Natural killer cell (primary cell): Measurements from ENCODE around the gene SLC25A11. TPM values are rescaled to one million over a fixed set of nuclear protein-coding genes. Genes with fewer than 3 reads are reported as not detected.

Experiments
- ATAC-seq, 3 donors: fragments of 150-1000 bp in 2 of 3; fragments of 200-7000 bp in 1 of 3; cut with Tn5 transposase; 1 replicate in 1 of 3; 2 replicates in 2 of 3; pipeline ENCODE4 v1.10.0; 2021; ENCODE audit warnings: mild to moderate bottlenecking in 2 of 3, moderate library complexity in 2 of 3
- DNase-seq, 2 donors: peaks; one replicate each; pipeline versions ENCODE4 v3.0.0 to v3.0.0-alpha.2; 2013 to 2021; ENCODE audit warnings: mixed read lengths in 1 of 2
- H3K27ac ChIP-seq: one replicate; pipeline ENCODE4 v1.5.1; 2013; ENCODE audit warnings: mild to moderate bottlenecking, low read length
- H3K27me3 ChIP-seq: one replicate; pipeline ENCODE4 v1.6.1; 2013; ENCODE audit warnings: low read length; ENCODE audit not compliant: control insufficient read depth, insufficient read depth
- H3K36me3 ChIP-seq: one replicate; pipeline ENCODE4 v1.6.1; 2013; ENCODE audit warnings: low read length; ENCODE audit not compliant: control insufficient read depth, insufficient read depth
- H3K4me1 ChIP-seq: one replicate; pipeline ENCODE4 v1.6.1; 2013; ENCODE audit warnings: low read length; ENCODE audit not compliant: control insufficient read depth, insufficient read depth
- H3K4me3 ChIP-seq: one replicate; pipeline ENCODE4 v1.5.1; 2013; ENCODE audit warnings: low read length
- H3K9me3 ChIP-seq: one replicate; pipeline ENCODE4 v1.6.1; 2013; ENCODE audit warnings: low read length; ENCODE audit not compliant: control insufficient read depth, insufficient read depth
- H3K27ac Mint-ChIP-seq, 2 donors: one replicate each; pipeline ENCODE4 v1.8.0; 2022; ENCODE audit warnings: mild to moderate bottlenecking in 2 of 2, mixed read lengths in 2 of 2, moderate library complexity in 1 of 2
- H3K27me3 Mint-ChIP-seq, 2 donors: one replicate each; pipeline ENCODE4 v1.8.0; 2022; ENCODE audit warnings: low read depth in 2 of 2, mixed read lengths in 2 of 2
- H3K36me3 Mint-ChIP-seq: one replicate; pipeline ENCODE4 v1.8.0; 2022; ENCODE audit warnings: mixed read lengths
- H3K4me1 Mint-ChIP-seq, 2 donors: one replicate each; pipeline ENCODE4 v1.8.0; 2022; ENCODE audit warnings: mixed read lengths in 2 of 2
- H3K4me3 Mint-ChIP-seq: one replicate; pipeline ENCODE4 v1.8.0; 2022; ENCODE audit warnings: mild to moderate bottlenecking, moderate library complexity, mixed read lengths
- H3K9me3 Mint-ChIP-seq, 2 donors: one replicate each; pipeline ENCODE4 v1.8.0; 2022; ENCODE audit warnings: mixed read lengths in 2 of 2
- WGBS: methylation state at CpG from one replicate; pipeline ENCODE4 v1.1.7; 2013; ENCODE audit warnings: missing lambda C conversion rate; ENCODE audit not compliant: insufficient coverage; 5-methylcytosine and 5-hydroxymethylcytosine counted together
- intact Hi-C: fragments of 100-400 bp; cut with micrococcal nuclease; formaldehyde crosslinking; loops from one replicate; pipeline ENCODE4 v1.14.2; 2022
- total RNA-seq, 4 donors: library from RNA; stranded (reverse); fragments of 120-200 nt in 1 of 4; gene quantifications; one replicate each; pipeline versions ENCODE4 v1.2.3 to v1.2.4, GENCODE V29; 2013 to 2022
- TF ChIP-seq, protein P1 (sequence below): fragments of 200-600 bp; IDR thresholded peaks from one replicate; pipeline ENCODE4 v1.8.0; 2022; ENCODE audit warnings: antibody characterized with exemption

SLC25A11 gene
- total RNA-seq, 3 donors from 2014 or later (not counting 1 experiment from before 2014, with no cell fraction given), result 34.7 to 47.5 (median 42.5) TPM

DNA sequence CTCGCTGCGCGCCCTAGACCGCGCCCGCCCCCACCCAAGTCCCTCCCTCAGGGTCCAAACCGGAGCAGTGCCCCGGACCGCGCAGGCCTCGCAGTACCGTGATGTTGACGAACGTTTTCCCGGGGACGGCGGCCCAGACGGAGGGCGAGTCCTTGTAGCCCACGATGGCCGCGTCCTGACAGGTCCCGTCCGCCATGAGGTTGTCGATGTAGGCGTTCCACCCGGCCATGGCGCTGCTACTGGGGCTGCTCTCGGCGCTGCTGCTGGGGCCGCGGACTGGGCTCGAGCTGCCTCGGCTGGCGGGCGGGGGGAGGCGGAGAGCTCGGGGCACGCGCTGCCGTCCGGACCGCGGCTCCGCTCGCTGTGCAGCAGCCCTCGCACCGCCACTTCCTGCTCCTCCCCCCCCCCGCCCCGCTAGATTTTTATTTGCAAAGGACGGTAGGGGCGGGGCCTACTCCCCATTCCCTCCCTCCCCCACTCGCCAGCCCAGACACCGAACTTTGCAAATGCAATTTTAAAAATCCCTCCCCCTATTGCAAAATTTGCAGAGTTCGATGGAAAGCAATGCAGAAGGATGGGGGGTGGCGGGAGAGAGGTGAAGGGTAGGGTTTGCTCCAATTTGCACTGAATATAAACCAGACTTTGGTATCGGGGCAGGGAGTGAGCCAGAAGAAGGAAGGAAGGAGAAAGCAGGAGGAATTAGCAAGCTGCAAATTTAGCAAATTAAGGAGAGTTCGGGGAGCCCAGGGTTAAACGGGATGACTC is 8.5 kb upstream of the SLC25A11 start, which contains the start of gene PFN1:
PFN1 (minus strand) TSS at position 365 of the 765 bp plus-strand sequence; CDS start at position 229, 136 bp downstream.
- Mint-ChIP-seq H3K4me1 (peaks cover 50 to 57% of the 10 kb centered on the region in 2 donors), H3K36me3 (peaks cover 14% of the 10 kb centered on the region), H3K9me3 (no peaks in the 10 kb centered on the region), H3K4me3 (peak within 1 kb of the TSS; percentile 91), H3K27ac (peak within 1 kb of the TSS; percentile 87 to 93), H3K27me3 (peaks cover 0 to 2% of the 10 kb centered on the region in 2 donors)
- peaks cover 38% of the 10 kb centered on the region for H3K36me3 ChIP-seq
- TF ChIP-seq, protein P1, sequence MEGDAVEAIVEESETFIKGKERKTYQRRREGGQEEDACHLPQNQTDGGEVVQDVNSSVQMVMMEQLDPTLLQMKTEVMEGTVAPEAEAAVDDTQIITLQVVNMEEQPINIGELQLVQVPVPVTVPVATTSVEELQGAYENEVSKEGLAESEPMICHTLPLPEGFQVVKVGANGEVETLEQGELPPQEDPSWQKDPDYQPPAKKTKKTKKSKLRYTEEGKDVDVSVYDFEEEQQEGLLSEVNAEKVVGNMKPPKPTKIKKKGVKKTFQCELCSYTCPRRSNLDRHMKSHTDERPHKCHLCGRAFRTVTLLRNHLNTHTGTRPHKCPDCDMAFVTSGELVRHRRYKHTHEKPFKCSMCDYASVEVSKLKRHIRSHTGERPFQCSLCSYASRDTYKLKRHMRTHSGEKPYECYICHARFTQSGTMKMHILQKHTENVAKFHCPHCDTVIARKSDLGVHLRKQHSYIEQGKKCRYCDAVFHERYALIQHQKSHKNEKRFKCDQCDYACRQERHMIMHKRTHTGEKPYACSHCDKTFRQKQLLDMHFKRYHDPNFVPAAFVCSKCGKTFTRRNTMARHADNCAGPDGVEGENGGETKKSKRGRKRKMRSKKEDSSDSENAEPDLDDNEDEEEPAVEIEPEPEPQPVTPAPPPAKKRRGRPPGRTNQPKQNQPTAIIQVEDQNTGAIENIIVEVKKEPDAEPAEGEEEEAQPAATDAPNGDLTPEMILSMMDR, result no peak
- H3K27me3 ChIP-seq, result no peaks in the 10 kb centered on the region
- H3K4me3 ChIP-seq, result peak within 1 kb of the TSS; percentile 99
- peak within 1 kb of the TSS; percentile 97 for H3K27ac ChIP-seq
- H3K4me1 ChIP-seq, result peaks cover 50% of the 10 kb centered on the region
- ATAC-seq (peak; percentile 49 to 76 (median 61)), DNase-seq (peak; percentile 80 to 96)
- WGBS, result under 1% methylated on average over 53 of the region's 59 CpGs
- H3K9me3 ChIP-seq, result no peaks in the 10 kb centered on the region
- intact Hi-C loops, result loop anchor here (1.0 to 5.0 kb wide), 3 partner anchors 8 to 469 kb away; partner anchors contain the start of genes NUP88, RNF167, SLC25A11 and SPAG7

DNA sequence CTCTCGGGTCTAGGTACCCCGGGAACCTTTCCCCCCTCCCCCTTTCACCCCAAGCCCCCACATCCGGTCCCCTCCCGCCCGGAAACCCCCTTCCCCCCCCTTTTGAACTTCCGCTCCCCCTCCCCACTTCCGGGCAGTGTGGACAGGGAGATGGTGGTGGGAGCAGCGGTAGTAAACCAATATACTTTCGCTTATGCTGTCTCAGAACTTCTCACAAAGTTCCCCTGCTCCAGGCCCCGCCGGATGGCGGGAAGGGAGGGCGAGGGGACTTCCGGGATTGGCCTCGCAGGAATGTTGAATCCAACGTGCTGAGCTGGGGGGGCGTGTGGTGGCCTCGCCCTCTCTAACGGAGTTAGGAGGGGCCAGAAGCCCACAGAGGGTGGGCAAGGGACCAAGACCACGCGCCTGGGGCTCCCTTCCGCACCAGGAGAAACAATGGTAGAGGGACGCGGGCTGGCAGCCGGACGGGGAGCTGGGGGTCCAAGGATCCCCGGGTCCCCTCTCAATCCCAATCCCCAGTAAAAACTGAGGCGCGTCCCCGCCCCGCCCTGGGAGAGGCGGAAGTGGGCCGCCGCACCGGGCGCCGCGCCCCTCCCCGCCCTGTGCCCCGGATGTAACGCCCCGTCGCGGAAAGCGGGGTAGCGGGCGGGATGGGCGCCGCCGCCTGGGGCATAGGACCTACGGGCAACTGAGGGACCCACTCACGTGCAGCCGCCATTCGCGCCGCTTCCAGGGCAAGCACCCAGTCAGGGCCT is 7.7 kb upstream of the SLC25A11 start:
- Histone ChIP-seq H3K27ac (peak overlapping the region; percentile 96), H3K36me3 (peaks cover 46% of the 10 kb centered on the region), H3K4me1 (peaks cover 58% of the 10 kb centered on the region), H3K9me3 (no peaks in the 10 kb centered on the region), H3K27me3 (no peaks in the 10 kb centered on the region), H3K4me3 (peak overlapping the region; percentile 99)
- Mint-ChIP-seq H3K9me3 (no peaks in the 10 kb centered on the region), H3K27ac (peak overlapping the region; percentile 87 to 93), H3K27me3 (peaks cover 0 to 2% of the 10 kb centered on the region in 2 donors), H3K4me1 (peaks cover 57 to 65% of the 10 kb centered on the region in 2 donors), H3K4me3 (peak overlapping the region; percentile 91), H3K36me3 (peaks cover 14% of the 10 kb centered on the region)
- WGBS, result 0% methylated on average over 49 of the region's 56 CpGs
- intact Hi-C loops, result loop anchor here (1.0 to 5.0 kb wide), 3 partner anchors 7 to 470 kb away; partner anchors contain the start of genes NUP88, RNF167, SLC25A11 and SPAG7
- DNase-seq, result peak; percentile 69 to 81
- TF ChIP-seq, protein P1, result no peak
- ATAC-seq, result peak; percentile 11 to 40 (median 27)

DNA sequence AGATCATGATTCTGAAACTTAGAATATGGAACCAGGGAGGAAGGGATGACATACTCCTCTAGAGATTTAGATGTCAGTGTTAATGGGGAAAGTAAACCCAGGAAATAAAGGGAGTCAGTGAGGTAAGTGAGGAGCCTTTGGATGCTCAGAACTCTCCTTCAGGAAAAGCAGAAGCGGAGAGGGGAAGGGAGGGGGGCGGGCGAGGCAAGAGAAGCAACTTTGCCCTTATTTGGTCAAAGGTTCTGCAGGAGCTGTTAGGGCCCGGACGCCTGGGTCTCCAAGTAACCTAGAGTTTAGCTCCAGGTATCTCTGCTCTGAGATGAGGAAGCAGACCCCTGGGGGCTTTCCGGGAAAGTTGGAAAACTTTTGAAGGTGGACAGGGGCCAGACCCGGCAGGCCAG is 7.2 kb upstream of the SLC25A11 start:
- Mint-ChIP-seq H3K36me3 (peaks cover 14% of the 10 kb centered on the region), H3K27me3 (peaks cover 0 to 2% of the 10 kb centered on the region in 2 donors), H3K4me1 (peaks cover 63 to 71% of the 10 kb centered on the region in 2 donors), H3K4me3 (peak overlapping the region; percentile 91), H3K9me3 (no peaks in the 10 kb centered on the region), H3K27ac (peak overlapping the region; percentile 87 to 93)
- Histone ChIP-seq H3K27ac (peak overlapping the region; percentile 96), H3K4me1 (peaks cover 64% of the 10 kb centered on the region), H3K27me3 (no peaks in the 10 kb centered on the region), H3K9me3 (no peaks in the 10 kb centered on the region), H3K36me3 (peaks cover 50% of the 10 kb centered on the region), H3K4me3 (peak overlapping the region; percentile 99)
- TF ChIP-seq, protein P1, result no peak
- intact Hi-C loops, result loop anchor here (5.0 kb wide), 1 partner anchor 470 kb away; the partner anchor contains the start of gene NUP88
- ATAC-seq (no peak), DNase-seq (no peak)
- WGBS, result 0% methylated on average over 7 of the region's 7 CpGs
